ENCODE data around the gene FIBCD1. TPM values are rescaled to one million over a fixed set of nuclear protein-coding genes. Genes with fewer than 3 reads are reported as not detected.

Gene FIBCD1
- total RNA-seq, 1 donor from 2014 or later = 0.66 TPM

DNA sequence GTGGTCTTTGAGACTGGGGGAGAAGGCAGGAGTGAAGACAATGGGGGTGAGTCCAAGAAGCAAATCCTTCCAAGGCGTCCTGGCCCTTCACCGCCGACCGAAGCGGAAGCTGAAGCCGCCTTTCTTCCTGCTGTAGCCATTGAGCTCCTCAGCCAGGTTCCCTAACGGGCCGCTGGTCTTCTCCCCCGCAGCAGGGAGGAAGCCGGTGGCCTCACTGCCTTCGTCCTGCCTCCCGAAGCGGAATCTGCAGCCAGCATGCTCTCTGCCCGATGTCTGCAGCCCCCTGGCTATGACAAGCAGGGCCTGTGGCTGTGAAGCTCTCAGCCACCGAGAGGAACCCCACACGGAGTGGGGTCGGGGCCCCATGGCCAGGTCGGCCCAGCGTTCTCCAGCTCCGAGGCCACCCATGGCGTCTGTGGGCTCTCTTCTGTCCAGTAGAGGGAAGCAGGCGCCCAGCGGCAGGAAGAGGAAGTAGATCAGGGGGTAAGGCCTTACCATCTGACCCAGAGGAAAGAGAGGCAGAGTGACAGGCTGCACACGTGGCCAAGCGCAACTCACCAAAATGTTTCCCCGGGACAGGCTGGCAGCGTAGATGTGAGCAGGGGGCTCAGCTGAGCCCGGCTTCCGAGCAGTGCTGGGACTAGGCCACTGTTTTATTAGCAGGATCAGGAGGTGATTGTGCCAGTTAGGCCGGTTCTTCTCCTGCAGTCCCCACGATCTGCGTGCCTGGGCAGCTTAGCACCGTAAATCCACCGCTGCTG lies 45.5 kb downstream of the FIBCD1 start:
- Histone ChIP-seq H2AFZ (ENCODE audit: low read depth, low read length) (no peak overlapping the region), H3K9me3 (ENCODE audit: insufficient read depth, low read depth, low read length) (no peaks in the 10 kb centered on the region), H3K79me2 (ENCODE audit: insufficient read depth, low read length) (peaks cover 7% of the 10 kb centered on the region), H3K9ac (ENCODE audit: low read length) (no peak overlapping the region), H3K4me3 (ENCODE audit: insufficient read depth, low read depth, low read length) (no peak overlapping the region), H3K36me3 (ENCODE audit: insufficient read depth, low read length) (peaks cover 18% of the 10 kb centered on the region), H3K4me2 (ENCODE audit: low read length) (no peak overlapping the region), H3K27me3 (ENCODE audit: insufficient read depth, low read length) (no peaks in the 10 kb centered on the region), H4K20me1 (ENCODE audit: insufficient read depth, low read length) (peaks cover 74% of the 10 kb centered on the region), H3K27ac (ENCODE audit: low read depth, low read length) (no peak overlapping the region), H3K4me1 (ENCODE audit: insufficient read depth, low read length) (peaks cover 5% of the 10 kb centered on the region)
- no peaks in the 10 kb centered on the region for H3K9me3 Mint-ChIP-seq (ENCODE audit: unreplicated experiment)
- no peak for FAIRE-seq
- DNase-seq (ENCODE audit: low read depth) = no peak
- TF ChIP-seq, protein P1, sequence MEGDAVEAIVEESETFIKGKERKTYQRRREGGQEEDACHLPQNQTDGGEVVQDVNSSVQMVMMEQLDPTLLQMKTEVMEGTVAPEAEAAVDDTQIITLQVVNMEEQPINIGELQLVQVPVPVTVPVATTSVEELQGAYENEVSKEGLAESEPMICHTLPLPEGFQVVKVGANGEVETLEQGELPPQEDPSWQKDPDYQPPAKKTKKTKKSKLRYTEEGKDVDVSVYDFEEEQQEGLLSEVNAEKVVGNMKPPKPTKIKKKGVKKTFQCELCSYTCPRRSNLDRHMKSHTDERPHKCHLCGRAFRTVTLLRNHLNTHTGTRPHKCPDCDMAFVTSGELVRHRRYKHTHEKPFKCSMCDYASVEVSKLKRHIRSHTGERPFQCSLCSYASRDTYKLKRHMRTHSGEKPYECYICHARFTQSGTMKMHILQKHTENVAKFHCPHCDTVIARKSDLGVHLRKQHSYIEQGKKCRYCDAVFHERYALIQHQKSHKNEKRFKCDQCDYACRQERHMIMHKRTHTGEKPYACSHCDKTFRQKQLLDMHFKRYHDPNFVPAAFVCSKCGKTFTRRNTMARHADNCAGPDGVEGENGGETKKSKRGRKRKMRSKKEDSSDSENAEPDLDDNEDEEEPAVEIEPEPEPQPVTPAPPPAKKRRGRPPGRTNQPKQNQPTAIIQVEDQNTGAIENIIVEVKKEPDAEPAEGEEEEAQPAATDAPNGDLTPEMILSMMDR (IDR thresholded peaks at IDR 0.05; ENCODE audit: insufficient read depth, low read depth, low read length) = no peak
- TF ChIP-seq EZH2 (IDR thresholded peaks at IDR 0.05; ENCODE audit: insufficient read depth, low read length) = no peak
- H3K4me1 Mint-ChIP-seq (ENCODE audit: low read depth, unreplicated experiment) = no peaks in the 10 kb centered on the region
- H3K27ac Mint-ChIP-seq (ENCODE audit: unreplicated experiment) = no peak overlapping the region
- H3K4me3 Mint-ChIP-seq (ENCODE audit: unreplicated experiment) = no peak overlapping the region
- peaks cover 4% of the 10 kb centered on the region for H3K36me3 Mint-ChIP-seq (ENCODE audit: low read depth, unreplicated experiment)
- no peaks in the 10 kb centered on the region for H3K27me3 Mint-ChIP-seq (ENCODE audit: low read depth, unreplicated experiment)

DNA sequence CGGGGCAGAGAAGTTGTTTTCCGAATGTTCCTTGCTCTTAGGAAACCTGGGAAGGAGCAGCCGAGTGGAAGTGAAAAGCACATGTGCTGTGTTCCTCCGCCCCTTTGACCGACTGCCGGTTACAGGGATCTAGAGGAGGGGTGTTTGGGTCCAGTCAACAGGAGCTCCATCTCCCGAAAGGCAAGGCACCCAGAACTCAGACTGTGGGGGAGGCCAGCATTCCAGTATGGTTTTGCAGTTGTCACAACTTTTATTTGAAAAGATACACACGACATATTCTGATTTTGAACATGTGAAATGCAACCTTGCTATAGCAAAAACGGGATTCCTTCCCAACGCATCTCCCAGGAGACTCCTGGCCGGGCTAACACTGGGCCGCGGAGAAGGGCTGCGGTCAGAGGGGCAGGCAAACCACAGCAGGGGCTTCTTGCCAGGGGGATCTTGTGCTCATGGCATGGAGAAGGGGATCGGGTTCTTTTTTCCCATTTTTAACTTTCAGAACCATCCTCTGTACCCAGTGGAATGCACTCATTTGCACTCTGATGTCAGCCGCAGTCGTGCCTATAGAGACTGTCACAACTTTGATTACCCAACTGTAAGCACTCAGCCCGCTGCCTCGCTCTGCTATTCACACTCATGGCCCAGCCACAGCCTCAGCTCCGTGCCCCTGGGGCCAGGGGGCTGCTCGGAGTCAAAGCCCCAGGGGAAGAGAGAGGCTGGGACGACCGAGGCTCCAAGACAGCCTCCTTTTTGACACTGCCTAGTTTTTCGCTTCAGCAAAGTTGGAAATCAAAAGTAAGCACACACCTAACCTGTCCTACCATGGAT lies 46.4 kb downstream of the FIBCD1 start:
- Mint-ChIP-seq H3K27me3 (ENCODE audit: low read depth, unreplicated experiment) (no peaks in the 10 kb centered on the region), H3K27ac (ENCODE audit: unreplicated experiment) (no peak overlapping the region), H3K36me3 (ENCODE audit: low read depth, unreplicated experiment) (peaks cover 4% of the 10 kb centered on the region), H3K4me3 (ENCODE audit: unreplicated experiment) (no peak overlapping the region), H3K4me1 (ENCODE audit: low read depth, unreplicated experiment) (no peaks in the 10 kb centered on the region), H3K9me3 (ENCODE audit: unreplicated experiment) (no peaks in the 10 kb centered on the region)
- TF ChIP-seq, protein P1 (IDR thresholded peaks at IDR 0.05; ENCODE audit: insufficient read depth, low read depth, low read length) = no peak
- no peak for TF ChIP-seq EZH2 (IDR thresholded peaks at IDR 0.05; ENCODE audit: insufficient read depth, low read length)
- DNase-seq (ENCODE audit: low read depth) = no peak
- Histone ChIP-seq H3K79me2 (ENCODE audit: insufficient read depth, low read length) (peaks cover 14% of the 10 kb centered on the region), H3K27me3 (ENCODE audit: insufficient read depth, low read length) (no peaks in the 10 kb centered on the region), H3K4me2 (ENCODE audit: low read length) (no peak overlapping the region), H3K9ac (ENCODE audit: low read length) (no peak overlapping the region), H2AFZ (ENCODE audit: low read depth, low read length) (no peak overlapping the region), H3K27ac (ENCODE audit: low read depth, low read length) (no peak overlapping the region), H3K4me1 (ENCODE audit: insufficient read depth, low read length) (peaks cover 5% of the 10 kb centered on the region), H3K9me3 (ENCODE audit: insufficient read depth, low read depth, low read length) (no peaks in the 10 kb centered on the region), H4K20me1 (ENCODE audit: insufficient read depth, low read length) (peaks cover 83% of the 10 kb centered on the region), H3K36me3 (ENCODE audit: insufficient read depth, low read length) (peaks cover 18% of the 10 kb centered on the region), H3K4me3 (ENCODE audit: insufficient read depth, low read depth, low read length) (no peak overlapping the region)
- FAIRE-seq = no peak

Data from astrocyte (in vitro differentiated cells and primary cell).